Activated gamma-delta T cell treated with anti-CD3 and anti-CD28 coated beads, Interleukin-2, amount 50 U/mL, for 16 hours (primary cell): ENCODE results near the gene ENO4.

ENCODE experiments used
- DNase-seq: peaks from one replicate; pipeline ENCODE4 v3.0.0-alpha.2; 2020; ENCODE audit warnings: low read depth

ENO4 gene

GRCh38 chr10:116868198-116868676 lies 18.9 kb downstream of the ENO4 start:
- DNase-seq = no peak

GRCh38 chr10:116868722-116869121 lies 19.4 kb downstream of the ENO4 start:
- no peak for DNase-seq

GRCh38 chr10:116870949-116871348 lies 21.6 kb downstream of the ENO4 start:
- no peak for DNase-seq

DNA sequence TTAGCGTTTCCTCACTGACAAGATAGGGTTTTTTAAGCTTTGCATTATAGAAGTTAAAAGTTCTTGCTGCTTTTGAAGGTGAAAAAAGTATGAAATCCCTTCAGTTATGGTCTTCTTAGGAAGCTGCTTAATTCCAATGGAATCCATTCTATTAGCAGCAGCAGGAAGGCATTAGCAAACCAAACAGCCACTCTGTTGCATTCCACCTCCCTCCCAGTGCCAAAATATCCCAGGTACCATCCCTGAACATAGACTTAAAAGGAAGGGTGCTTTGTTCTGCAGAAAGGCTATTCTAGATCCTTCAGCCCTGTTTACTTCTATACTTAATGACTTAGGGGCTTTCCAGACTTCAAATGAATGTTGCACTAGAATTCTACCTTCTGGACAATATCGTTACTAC lies 23.8 kb downstream of the ENO4 start:
- DNase-seq = no peak

GRCh38 chr10:116875897-116876296 lies 26.6 kb downstream of the ENO4 start:
- DNase-seq = no peak

GRCh38 chr10:116877391-116877790 lies 28.1 kb downstream of the ENO4 start:
- no peak for DNase-seq

DNA sequence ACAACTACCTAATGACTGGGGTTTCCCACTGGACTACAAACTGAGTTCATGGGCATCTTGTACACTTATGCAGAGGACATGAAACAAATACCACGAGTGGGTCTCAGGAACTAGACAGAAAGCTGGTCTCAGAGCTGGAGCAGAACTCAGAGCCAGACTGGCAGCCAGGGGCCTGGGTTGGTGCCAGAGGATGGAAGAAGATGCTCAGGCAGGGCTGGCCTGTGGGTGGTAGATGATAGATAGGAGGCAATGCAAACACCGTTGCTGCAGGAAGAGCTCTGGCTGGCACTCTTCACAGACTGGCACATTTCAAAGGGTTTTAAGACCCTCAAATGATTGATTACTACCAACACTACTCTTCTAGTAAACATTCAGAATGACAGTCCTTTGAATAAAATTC lies 28.8 kb downstream of the ENO4 start:
- no peak for DNase-seq

DNA sequence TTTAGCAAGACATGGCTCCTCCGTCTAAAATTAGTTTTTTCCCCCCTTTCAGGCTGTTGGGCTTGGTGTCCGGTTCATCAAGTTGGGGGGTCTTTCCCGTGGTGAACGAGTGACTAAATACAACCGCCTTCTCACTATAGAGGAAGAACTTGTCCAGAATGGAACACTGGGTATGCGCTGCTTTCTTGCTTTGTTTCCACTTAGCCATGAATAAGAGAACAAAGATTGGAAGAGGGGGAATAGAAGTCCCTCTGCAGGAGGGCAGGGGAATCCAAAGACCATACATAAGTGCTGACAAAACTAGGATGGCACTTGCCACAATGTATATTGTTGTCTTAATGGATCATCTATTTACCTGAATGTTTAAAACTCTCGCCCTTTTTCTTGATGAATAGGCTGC lies 30.5 kb downstream of the ENO4 start:
- DNase-seq = no peak

GRCh38 chr10:116880716-116881482 lies 31.6 kb downstream of the ENO4 start:
- no peak for DNase-seq

- DNase-seq = no peak
These were observed 33.3 kb downstream of the ENO4 start for GRCh38 chr10:116882639-116883038.

GRCh38 chr10:116886772-116887171 lies 37.5 kb downstream of the ENO4 start:
- DNase-seq = no peak

- DNase-seq = no peak
These were observed 39.2 kb downstream of the ENO4 start for GRCh38 chr10:116888380-116889055.

- no peak for DNase-seq
These were observed 39.8 kb downstream of the ENO4 start for GRCh38 chr10:116889066-116889465.

- no peak for DNase-seq
These were observed 41.9 kb downstream of the ENO4 start for GRCh38 chr10:116891208-116891607.

GRCh38 chr10:116892907-116893685 lies 43.8 kb downstream of the ENO4 start:
- no peak for DNase-seq

- DNase-seq = no peak
These were observed 44.4 kb downstream of the ENO4 start for GRCh38 chr10:116893686-116894037.

DNA sequence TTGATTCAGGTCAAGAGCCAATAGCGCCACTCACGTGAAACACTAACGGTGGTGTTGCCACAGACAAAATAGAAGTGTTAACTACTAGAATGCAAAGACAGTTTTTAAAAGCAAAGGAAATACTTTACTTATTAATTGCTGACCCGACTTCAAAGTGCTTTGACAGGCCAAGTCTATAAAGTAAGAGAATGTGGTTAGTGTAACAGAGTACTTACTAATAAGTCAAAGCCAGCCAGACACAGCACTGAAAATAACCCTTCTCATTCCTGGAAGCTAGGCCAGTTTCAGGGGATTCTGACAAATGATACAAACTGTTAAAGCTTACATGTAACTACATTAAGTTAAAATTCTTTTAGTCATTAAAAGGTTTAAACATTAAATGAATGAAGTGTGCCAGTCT lies 50.3 kb downstream of the ENO4 start:
- DNase-seq = no peak

DNA sequence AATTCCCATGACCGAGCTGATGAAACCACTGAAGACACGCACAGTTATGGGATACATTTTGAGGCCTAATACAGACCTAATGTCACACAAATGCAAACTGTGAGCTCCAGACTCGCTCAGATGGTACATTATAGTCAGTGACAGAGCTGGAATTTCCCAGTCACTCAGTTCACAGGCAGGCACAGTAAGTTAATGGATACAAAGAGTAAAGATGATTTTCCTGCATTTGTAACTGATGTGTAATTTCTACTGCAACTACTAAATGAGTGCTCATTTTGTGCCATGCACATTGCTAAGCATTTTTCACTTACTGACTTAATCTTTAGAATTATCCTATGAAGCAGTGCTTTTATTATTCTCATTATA lies 56.5 kb downstream of the ENO4 start:
- DNase-seq = no peak

- no peak for DNase-seq
These were observed 58.1 kb downstream of the ENO4 start for GRCh38 chr10:116907245-116907987.

DNA sequence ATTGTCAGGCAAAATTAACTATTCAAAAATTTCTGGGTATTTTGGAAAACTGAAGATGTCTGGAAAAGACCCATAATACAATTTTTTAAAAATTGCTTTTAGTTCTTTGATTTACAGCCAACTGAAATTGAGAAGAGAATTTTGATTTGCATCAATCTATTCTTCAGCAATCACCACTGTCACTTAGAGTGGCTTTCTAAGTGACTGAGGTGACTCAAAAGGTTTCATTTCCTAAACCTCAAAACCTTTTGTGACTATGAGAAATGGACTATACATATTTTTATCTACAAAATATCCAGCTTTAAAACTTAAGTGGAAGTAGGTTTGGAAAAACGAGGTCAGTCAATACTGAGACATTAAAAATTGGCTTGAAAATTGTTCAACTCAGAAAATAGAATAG lies 60.0 kb downstream of the ENO4 start:
- DNase-seq = no peak

DNA sequence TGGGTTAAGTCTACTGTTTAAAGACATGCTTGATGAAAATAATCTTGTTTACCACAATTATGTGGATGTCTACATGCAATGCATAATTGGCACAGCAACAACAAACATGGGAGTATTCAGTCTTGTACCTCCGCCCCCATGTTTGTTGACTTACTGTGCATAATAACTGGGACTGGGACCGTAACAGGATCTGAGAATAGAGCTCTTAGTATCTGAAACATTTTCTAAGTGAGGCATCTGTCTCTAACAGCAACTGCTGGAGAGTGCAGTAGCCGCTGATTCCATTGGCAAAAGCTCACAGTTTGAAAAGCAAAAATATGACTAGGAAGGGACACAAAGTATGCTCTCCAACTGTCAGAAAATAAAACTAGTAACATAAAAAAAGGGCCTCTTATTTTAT lies 61.6 kb downstream of the ENO4 start:
- no peak for DNase-seq

- no peak for DNase-seq
These were observed 62.9 kb downstream of the ENO4 start for GRCh38 chr10:116912162-116912561.
